HG03139 (cell line): ENCODE data around the gene KAT2B.
A peak's percentile ranks its signal among the peaks of the same experiment; 100 is the strongest.

ENCODE experiments used
- ATAC-seq: cut with Tn5 transposase; IDR thresholded peaks from one replicate; pipeline ENCODE4 v1.9.1; 2021; ENCODE audit not compliant: unreplicated experiment

KAT2B gene

DNA sequence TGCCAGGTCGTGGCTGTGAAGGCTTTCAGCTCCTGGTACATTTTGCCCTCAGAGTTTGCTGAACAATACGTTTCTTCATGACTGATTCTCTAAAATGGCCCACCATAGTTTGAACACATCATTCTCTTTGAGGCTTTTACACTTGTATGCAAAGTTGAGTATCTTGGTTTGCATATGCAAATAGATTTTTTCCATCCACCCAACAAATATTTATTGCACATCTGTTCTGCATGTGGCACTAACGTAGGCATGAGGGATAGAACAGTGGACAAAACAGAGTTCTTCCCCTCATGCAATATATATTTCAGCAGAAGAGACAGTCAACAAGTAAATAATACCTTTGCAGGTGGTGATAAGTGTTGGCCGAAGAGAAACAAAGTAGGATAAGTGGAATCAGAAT, 55.2 kb downstream of the KAT2B start:
- no peak for ATAC-seq

DNA sequence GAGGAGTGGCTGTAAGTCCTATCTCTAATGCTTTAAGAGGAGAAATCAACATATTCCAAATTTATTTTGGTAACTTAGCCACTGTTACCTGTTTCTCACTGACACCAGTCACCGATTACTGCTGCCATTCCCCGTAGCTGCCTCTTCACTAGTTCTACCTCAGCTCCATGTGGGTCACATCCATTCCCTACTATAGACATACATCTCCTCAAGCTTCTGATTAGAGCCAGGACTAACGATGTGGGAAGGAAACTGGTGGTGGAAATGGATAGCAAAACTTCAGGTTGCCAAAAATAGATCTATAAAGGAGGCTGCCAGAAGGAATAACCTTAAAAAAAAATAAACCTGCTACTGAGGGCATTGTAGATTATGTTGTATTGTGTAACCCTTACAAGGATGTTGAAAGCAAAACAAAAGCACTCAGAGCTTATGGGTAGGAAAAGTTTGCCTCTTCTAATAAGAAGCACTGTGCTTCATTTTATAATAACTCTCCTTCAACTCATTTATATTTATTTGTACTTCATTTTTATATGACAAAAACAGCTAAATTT, 56.0 kb downstream of the KAT2B start:
- ATAC-seq = no peak

DNA sequence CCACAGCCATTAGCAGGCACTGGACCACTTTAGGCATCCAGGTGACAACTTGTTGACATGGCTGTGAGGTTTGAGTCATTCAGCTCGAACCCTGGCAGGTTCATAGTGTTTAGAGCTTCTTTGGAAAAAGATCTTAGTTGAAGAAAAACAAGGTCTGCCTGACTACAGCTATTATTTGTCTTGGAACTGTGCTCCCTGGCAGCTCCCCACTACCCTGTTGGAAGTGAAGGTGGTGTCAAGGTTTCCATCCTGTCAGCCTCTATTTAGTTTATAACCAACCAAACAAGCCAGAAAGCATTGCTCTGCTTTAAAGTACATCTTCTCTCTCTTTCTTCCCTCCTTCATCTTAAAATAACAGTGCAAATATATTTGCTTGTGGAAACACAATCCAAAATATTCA, 56.8 kb downstream of the KAT2B start:
- ATAC-seq = no peak

DNA sequence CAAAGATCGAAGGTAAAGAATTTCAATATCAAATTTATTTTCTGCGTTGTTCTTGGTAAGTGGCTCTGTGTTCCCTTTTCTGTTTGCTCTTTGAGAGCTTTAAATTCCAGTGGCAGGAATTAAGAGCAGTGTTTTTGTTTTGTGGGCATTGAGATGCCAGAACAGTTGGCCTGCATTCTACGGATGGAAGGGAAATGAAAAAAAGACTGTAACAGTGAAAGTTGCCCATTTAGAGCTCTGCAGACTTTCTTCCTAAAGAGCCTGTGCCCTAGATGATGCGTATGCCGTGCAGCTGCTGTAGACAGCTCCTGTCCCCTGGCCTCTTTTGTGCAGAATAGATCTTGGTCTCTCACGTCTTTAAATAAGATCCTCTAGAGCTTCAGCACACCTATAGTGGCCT, 58.8 kb downstream of the KAT2B start:
- no peak for ATAC-seq

DNA sequence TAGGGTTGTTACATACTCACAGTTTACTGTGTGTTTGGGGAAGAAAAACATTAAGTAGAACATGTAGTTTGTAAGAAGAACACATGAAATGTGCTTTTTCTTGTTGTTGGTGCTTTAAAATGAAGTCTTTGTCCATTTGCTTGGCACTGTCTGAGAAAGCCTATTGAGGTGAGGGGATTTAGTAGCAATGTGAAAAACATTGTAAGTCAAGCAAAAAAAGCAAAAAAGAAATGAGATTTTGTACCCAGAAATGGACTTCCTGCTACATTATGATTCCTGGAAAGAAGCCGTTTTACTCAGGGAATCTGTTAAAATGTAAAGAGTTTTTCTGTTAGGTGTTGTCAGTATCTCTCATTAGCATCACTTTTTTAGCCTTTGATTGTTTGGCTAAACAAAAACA, 59.9 kb downstream of the KAT2B start:
- ATAC-seq = no peak

DNA sequence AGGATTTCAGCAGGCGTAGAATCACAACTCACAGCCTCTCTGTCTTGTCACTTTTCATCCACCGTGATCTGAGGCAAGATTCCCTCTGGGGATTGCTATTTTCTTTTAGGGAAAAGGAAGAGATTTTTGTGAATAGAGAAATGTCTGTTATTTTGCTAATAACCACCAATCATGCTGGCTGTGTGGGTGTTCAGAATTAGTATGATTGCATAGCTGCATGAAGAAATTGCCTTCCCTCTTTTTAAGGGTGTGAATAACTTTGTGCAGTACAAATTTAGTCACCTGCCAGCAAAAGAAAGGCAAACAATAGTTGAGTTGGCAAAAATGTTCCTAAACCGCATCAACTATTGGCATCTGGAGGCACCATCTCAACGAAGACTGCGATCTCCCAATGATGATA, 60.8 kb downstream of the KAT2B start:
- ATAC-seq = no peak

DNA sequence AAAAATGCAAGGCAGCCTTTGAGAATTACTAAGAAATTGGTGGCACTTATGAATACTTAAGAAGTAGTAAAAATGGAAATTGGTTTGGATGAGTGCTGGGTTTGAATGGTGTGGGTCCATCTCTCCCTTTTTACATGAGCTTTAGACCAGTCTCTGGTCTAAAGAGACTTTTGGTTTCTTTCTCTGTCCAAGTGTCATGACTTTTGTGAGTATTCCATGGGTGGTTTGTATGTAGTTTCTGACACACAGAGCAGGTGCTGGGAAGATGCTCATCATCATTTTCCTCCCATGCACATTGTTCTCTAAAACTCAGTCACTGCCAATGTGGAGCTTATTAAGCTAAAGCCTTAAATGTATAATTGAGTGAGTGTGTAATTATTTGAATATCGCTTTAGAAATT, 63.5 kb downstream of the KAT2B start:
- ATAC-seq = no peak

DNA sequence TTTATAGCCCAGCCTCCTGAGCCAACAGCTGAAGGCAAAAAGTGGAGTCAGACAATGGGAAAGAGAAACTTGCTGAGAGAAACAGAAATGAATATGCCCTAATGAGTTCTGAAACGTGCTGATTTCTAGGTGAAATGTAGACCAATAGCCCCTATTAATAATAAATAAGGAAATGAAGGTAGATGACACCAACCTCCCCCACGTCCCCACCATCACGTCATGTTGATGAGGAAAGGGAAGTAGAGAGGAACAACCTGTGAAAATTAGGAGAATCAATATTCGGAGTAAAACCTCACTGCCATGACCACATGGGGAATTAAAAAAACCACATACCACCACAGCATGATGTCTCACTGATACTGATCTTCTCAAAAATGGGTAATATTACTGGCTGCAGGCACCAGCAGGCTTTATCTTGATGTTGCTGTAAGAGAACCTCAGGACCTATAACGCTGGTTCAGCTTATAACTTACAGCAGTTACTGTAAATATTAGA, 64.0 kb downstream of the KAT2B start:
- ATAC-seq = no peak

DNA sequence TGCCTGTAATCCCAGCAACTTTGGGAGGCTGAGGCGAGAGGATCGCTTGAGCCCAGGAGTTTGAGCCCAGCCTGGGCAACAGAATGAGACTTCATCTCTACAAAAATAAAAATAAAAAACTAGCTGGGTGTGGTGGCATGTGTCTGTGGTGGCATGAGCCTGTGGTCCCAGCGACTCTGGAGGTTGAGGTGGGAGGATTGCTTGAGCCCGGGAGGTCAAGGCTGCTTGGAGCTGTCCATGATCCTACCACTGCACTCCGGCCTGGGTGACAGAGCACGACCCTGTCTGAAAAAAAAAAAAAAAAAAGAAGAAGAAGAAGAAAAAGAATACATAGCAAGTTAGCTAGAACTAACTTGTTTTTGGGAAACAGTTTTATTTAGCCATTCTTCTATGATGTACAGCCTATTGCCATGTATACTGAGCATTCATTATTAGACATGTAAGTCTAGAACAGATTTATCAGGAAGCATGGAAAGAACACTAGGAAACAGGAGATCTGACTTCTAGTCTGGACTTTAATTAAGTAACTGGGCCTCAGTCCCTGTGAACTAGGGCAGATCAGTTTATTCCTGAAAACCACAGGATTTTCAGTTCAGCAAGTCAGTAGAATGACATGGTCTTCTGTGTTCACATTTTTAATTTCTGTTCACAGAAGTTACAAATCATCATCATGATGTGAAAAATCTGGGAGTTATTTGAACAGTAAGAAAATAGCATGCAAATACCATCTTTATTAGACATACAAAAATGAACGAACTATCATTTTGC, 65.5 kb downstream of the KAT2B start:
- no peak for ATAC-seq

DNA sequence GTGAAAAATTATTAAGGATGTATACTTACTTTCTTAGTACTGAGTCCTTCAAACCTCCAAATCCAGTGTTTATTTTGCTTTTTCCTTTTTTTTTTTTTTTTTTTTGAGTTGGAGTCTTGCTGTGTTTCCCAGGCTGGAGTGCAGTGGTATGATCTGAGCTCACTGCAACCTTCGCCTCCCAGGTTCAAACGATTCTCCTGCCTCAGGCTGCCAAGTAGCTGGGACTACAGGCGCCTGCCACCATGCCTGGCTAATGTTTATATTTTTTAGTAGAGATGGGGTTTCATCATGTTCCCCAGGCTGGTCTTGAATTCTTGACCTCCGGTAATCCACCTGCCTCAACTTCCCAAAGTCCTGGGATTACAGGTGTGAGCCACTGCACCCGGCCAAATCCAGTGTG, 67.5 kb downstream of the KAT2B start:
- ATAC-seq = no peak

DNA sequence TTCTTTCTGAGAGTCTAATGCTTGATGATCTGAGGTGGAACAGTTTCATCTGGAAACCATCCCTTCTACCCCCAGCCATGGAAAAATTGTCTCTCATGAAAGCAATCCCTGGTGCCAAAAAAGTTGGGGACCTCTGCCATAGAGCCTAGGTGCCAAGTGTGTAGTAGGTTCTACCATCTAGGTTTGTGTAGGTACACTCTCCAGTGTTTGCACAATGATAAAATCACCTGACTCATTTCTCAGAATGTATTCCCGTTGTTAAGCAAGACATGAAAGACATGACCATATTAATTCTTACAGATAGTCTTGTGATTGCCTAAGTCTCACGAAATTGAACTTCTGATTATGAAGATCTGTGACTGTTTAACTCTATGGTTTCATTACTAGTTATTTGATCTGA, 68.6 kb downstream of the KAT2B start:
- no peak for ATAC-seq

DNA sequence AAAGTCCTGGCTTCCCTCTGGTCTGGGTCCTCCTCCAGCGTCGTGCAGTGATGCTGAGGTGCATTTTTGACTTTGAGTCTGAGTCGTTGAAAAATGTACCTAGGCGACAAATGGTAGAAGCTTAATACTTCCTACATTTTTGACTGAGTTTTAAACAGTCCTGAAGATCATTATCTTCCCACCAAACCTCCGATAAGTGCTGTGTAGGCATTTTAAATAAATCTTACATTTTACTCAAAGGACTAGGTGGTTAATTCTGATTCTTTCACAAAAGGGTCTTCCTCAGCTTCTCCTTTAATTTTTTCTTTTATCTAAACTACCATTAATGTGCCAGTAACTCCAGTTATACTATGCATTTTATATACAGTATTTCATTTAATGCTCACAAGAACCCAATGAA, 70.6 kb downstream of the KAT2B start:
- no peak for ATAC-seq

DNA sequence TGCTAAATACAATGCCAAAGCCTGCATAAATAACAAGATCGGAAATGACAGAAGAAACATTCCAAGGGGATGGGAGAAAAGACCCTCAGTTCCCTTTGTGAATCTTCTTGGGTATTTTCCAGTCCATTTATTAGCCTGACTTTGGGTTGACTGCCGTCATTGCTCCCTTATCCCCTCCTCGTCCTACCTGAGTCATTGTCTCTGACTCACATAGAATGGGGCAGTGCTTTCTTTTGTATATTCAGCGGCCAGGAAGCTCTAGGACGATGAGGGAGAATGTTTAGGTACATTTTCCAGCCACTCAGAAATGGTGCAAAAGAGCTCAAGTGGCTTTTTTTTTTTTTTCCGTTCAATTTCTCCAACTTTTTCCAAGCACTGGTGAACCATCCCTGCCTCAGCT, 71.6 kb downstream of the KAT2B start:
- ATAC-seq = no peak

DNA sequence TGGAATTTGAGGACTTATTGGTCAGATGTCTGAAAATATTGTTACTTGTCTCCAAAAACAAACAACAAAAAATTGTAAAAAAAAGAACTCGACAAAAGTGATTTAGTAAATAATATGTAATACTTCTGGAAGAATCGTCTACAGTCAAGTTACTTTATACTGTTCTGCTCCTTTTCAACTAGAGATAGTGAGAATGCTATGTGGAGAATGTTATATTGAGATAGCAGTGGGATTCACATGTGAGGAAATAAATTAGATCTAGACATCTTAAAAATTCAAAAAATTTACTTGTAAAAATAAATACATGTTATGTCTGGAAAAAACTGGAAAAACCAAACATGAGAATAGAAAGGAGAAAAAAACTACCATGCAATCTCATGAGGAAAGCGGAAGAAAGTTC, 80.8 kb downstream of the KAT2B start:
- ATAC-seq = no peak

DNA sequence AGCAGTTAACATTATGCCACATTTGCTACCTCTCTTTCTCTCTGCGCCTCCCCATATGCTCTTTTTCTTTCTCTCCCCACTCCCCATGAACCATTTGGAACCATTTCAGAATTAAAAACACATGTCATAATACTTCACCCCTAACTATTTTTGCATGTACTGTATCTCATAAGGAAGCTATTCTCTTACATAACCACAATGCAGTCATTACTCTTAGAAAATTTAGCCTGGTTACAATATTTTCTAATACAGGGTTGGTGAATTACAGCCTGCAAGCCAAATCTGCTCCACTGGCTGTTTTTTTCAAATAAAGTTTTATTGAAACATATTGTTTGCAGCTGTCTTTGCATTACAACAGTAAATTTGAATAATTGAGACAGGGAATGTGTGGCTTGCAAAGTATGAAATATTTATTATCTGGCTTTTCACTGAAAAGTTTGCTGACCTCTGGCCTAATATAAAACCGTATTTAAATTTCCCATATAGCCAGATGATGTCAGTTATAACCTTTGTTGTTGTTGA, 82.9 kb downstream of the KAT2B start:
- ATAC-seq = no peak

DNA sequence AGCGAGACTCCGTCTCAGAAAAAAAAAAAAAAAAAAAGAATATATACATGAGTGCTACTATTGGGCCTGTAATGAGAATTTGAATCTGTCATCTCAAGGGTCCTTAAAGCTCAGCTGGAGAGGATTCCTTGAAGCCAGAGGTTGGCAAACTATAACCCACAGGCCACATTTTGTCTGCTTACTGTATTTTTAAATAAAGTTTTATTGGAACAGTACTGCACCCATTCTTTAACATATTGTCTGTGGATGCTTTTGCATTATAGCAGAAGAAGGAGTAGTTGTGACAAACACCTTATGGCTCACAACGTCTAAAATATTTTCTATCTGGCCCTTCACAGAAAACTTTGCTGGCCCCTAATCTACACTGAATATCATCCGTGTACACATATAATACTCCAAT, 85.0 kb downstream of the KAT2B start:
- ATAC-seq = no peak

DNA sequence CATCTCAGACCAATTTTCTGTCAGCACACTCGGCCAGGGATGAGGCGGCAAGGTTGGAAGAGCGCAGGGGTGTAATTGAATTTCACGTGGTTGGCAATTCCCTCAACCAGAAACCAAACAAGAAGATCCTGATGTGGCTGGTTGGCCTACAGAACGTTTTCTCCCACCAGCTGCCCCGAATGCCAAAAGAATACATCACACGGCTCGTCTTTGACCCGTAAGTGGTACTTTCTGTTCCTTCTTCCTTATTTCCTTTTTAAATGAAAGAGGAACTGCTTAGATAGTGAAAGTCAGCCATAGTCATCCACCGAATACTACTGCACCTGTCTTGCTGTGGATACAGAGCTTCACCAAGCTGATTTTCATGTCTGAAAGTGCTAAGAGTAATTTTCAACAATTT, 85.7 kb downstream of the KAT2B start:
- ATAC-seq = peak; percentile 99

DNA sequence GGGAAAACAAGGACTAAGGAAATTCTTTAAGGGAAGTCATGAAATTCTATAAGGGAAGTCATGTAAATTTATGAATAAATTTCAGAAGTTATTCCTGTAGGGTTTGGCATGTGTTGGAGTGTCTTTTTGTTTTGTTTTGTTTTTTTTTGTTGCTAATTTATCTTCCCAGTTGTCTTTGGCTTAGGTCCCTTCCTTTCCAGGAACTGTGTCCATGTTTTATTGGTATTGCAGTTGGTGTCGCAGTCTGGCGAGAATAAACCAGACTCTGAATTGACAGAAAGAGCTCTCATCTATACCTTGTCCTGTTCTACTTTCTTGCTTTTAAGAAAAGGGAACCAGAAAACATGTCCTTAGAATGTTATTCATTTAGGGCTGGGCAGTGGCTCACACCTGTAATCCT, 88.1 kb downstream of the KAT2B start:
- ATAC-seq = no peak

DNA sequence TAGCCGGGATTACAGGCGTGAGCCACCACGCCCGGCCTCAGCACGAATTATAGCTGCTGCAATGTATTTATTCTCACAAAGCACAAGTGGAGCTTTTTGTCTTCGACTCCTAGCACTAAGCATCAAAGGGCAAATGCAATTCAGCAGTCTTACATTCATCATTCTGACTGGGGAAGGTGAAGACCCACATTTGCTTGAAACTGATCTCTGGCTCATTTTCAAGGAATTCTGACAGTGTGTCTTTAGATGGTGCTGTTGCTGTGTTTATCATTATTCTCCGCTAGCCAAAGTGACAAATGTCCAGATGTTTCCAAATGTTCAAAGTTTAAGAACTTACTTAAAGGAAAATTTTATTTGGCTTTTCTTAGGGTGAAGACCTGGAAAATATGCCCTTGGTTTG, 89.9 kb downstream of the KAT2B start:
- ATAC-seq = no peak

DNA sequence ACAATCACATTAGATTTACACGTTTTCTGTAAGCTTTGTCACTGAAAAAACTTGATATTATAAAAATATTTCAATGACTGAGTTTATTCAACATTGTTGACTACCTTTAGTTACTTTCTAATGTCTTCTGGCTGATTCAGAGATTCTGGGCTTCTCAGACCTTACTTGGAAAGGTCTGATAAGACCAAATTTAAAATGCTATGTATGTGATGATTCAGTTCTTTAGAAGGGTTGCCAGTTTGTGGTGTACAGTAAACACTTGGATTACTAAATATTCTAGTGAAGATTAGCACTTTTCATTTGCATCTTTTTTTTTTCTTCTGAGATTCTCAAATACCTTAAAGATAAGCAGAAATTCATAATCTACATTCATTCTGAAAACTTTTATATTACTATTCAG, 96.0 kb downstream of the KAT2B start:
- ATAC-seq = no peak

DNA sequence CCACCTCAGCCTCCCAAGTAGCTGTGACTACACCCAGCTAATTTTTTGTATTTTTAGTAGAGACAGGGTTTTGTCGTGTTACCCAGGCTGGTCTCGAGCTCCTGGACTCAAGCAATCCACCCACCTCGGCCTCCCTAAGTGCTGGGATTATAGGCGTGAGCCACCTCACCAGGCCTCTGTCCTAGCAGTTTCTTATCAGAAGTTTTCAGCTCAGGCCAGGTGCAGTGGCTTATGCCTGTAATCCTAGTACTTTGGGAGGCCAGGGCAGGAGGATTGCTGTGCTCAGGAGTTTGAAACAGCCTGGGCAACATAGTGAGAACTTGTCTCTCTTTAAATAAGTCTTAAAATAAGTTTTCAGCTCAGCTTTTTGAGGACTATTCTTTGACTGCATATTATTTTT, 97.4 kb downstream of the KAT2B start:
- ATAC-seq = no peak

DNA sequence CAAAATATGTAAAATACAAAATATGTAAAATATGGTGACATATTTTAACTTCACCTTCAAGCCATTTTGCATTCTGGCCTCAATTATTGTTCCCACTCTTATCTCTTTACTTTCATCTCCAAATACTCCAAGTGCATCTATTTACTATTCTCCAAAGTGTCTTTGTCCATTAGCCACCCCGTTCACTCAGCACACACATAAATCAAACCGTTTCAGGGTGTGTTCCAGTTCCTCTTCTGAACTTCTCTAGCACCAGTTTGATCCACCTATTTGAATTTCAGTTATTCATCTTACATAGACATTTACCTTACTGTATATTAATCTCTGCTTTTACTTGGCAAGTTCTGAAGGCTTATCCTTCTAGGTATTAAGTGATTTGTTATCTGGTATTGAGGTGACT, 100.6 kb downstream of the KAT2B start:
- ATAC-seq = no peak

DNA sequence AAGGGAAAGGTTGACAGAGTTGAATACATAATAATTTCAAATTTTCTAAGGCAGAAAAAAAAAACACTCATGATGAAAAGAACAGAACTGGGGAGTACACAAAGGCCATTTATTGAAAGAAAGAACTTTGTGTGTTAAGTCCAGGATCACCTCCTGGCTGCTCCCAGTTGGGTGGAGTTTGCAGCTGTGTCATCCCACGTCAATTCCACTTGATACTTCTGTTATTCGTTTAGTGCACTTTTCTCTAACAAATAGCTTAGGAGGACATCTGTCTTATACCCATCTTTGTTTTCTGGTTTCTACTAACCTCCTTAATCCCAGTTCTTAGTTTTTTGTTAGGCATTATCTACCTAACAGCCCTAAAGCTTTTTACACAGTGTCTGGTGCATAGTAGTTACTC, 101.1 kb downstream of the KAT2B start:
- no peak for ATAC-seq
